Measurements from ENCODE around the gene MYH11.

The MYH11 gene

GRCh38 chr16:15777533-15778203 is 79.2 kb downstream of the MYH11 start:
- Histone ChIP-seq H3K9ac (ENCODE audit: insufficient read length, low read depth) (peak overlapping the region; percentile 27), H3K4me3 (ENCODE audit: insufficient read length, low read depth) (no peak overlapping the region), H3K4me1 (ENCODE audit: insufficient read depth, insufficient read length) (no peaks in the 10 kb centered on the region), H3K36me3 (ENCODE audit: insufficient read depth, insufficient read length, low read length) (no peaks in the 10 kb centered on the region), H3K9me3 (ENCODE audit: insufficient read depth, low read length) (no peaks in the 10 kb centered on the region), H3K27me3 (ENCODE audit: insufficient read depth, insufficient read length) (no peaks in the 10 kb centered on the region)
- DNase-seq (ENCODE audit: low read depth, low spot score) = peak; percentile 70
- TF ChIP-seq YY1 (IDR thresholded peaks at IDR 0.05; ENCODE audit: insufficient read depth, insufficient read length) (no peak), ZNF274 (IDR thresholded peaks at IDR 0.05; ENCODE audit: low read depth, low read length) (no peak), SUZ12 (IDR thresholded peaks at IDR 0.05; ENCODE audit: extremely low read depth, insufficient read depth, insufficient read length) (no peak)

GRCh38 chr16:15776572-15776971 is 80.3 kb downstream of the MYH11 start:
- no peaks in the 10 kb centered on the region for H3K36me3 ChIP-seq (ENCODE audit: insufficient read depth, insufficient read length, low read length)
- no peak overlapping the region for H3K9ac ChIP-seq (ENCODE audit: insufficient read length, low read depth)
- no peaks in the 10 kb centered on the region for H3K4me1 ChIP-seq (ENCODE audit: insufficient read depth, insufficient read length)
- no peaks in the 10 kb centered on the region for H3K9me3 ChIP-seq (ENCODE audit: insufficient read depth, low read length)
- TF ChIP-seq ZNF274 (IDR thresholded peaks at IDR 0.05; ENCODE audit: low read depth, low read length) (no peak), SUZ12 (IDR thresholded peaks at IDR 0.05; ENCODE audit: extremely low read depth, insufficient read depth, insufficient read length) (no peak), YY1 (IDR thresholded peaks at IDR 0.05; ENCODE audit: insufficient read depth, insufficient read length) (no peak)
- no peaks in the 10 kb centered on the region for H3K27me3 ChIP-seq (ENCODE audit: insufficient read depth, insufficient read length)
- no peak overlapping the region for H3K4me3 ChIP-seq (ENCODE audit: insufficient read length, low read depth)
- DNase-seq (ENCODE audit: low read depth, low spot score) = no peak

DNA sequence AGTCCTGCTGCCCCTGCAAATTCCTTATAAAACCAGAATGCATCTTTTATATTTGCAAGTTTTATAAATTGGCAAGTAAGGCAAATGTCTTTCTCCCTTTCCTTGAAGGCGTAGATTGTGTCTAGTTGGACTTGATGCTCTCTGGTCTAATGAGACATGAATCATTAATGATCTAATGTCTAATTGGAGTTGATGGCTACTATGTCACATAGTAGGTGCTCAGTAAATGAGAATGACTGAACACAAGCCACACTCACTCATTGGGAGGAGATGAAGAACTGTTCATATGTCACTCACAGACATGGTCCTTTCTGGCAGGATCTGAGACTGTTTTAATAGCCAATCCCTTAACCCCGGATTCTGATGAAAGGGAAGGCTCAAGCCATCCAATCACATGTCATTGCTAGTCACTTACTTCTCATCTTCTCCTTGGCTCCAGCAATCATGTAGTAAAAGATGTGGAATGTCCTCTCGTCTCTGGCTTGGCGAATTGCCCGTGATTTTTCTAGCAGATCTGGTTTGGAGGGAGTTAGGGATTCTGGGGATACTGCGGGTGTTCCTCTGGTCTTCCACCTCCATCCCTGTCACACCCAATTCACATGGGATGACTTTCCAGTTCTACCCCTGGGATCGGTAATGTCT is 81.0 kb downstream of the MYH11 start:
- Histone ChIP-seq H3K36me3 (ENCODE audit: insufficient read depth, insufficient read length, low read length) (no peaks in the 10 kb centered on the region), H3K4me3 (ENCODE audit: insufficient read length, low read depth) (no peak overlapping the region), H3K9ac (ENCODE audit: insufficient read length, low read depth) (no peak overlapping the region), H3K27me3 (ENCODE audit: insufficient read depth, insufficient read length) (no peaks in the 10 kb centered on the region), H3K4me1 (ENCODE audit: insufficient read depth, insufficient read length) (no peaks in the 10 kb centered on the region), H3K9me3 (ENCODE audit: insufficient read depth, low read length) (no peaks in the 10 kb centered on the region)
- DNase-seq (ENCODE audit: low read depth, low spot score) = no peak
- TF ChIP-seq SUZ12 (IDR thresholded peaks at IDR 0.05; ENCODE audit: extremely low read depth, insufficient read depth, insufficient read length) = no peak
- TF ChIP-seq YY1 (IDR thresholded peaks at IDR 0.05; ENCODE audit: insufficient read depth, insufficient read length) = no peak
- TF ChIP-seq ZNF274 (IDR thresholded peaks at IDR 0.05; ENCODE audit: low read depth, low read length) = no peak

DNA sequence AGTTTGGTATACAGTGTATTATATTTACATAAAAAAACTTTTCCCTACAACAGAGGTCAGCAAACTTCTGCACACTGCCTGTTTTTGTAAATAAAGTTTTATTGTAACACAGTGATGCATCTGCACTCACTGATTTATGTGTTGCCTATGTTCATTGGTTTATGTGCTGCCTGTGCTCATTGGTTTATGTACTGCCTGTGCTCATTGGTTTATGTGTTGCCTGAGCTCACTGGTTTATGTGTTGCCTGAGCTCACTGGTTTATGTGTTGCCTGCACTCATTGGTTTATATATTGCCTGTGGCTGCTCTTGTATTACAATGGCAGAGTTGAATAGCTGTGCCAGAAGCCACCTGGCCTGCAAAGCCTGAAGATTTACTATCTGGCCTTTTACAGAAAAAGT is 81.6 kb downstream of the MYH11 start:
- H3K36me3 ChIP-seq (ENCODE audit: insufficient read depth, insufficient read length, low read length) = no peaks in the 10 kb centered on the region
- H3K4me1 ChIP-seq (ENCODE audit: insufficient read depth, insufficient read length) = peaks cover 2% of the 10 kb centered on the region
- H3K9ac ChIP-seq (ENCODE audit: insufficient read length, low read depth) = no peak overlapping the region
- TF ChIP-seq YY1 (IDR thresholded peaks at IDR 0.05; ENCODE audit: insufficient read depth, insufficient read length) (no peak), SUZ12 (IDR thresholded peaks at IDR 0.05; ENCODE audit: extremely low read depth, insufficient read depth, insufficient read length) (no peak), ZNF274 (IDR thresholded peaks at IDR 0.05; ENCODE audit: low read depth, low read length) (no peak)
- no peak for DNase-seq (ENCODE audit: low read depth, low spot score)
- no peak overlapping the region for H3K4me3 ChIP-seq (ENCODE audit: insufficient read length, low read depth)
- H3K9me3 ChIP-seq (ENCODE audit: insufficient read depth, low read length) = no peaks in the 10 kb centered on the region
- no peaks in the 10 kb centered on the region for H3K27me3 ChIP-seq (ENCODE audit: insufficient read depth, insufficient read length)

- H3K27me3 ChIP-seq (ENCODE audit: insufficient read depth, insufficient read length) = no peaks in the 10 kb centered on the region
- peaks cover 5% of the 10 kb centered on the region for H3K4me1 ChIP-seq (ENCODE audit: insufficient read depth, insufficient read length)
- no peak for TF ChIP-seq YY1 (IDR thresholded peaks at IDR 0.05; ENCODE audit: insufficient read depth, insufficient read length)
- no peak for TF ChIP-seq ZNF274 (IDR thresholded peaks at IDR 0.05; ENCODE audit: low read depth, low read length)
- no peak for TF ChIP-seq SUZ12 (IDR thresholded peaks at IDR 0.05; ENCODE audit: extremely low read depth, insufficient read depth, insufficient read length)
- no peaks in the 10 kb centered on the region for H3K9me3 ChIP-seq (ENCODE audit: insufficient read depth, low read length)
- DNase-seq (ENCODE audit: low read depth, low spot score) = no peak
- H3K36me3 ChIP-seq (ENCODE audit: insufficient read depth, insufficient read length, low read length) = no peaks in the 10 kb centered on the region
- H3K4me3 ChIP-seq (ENCODE audit: insufficient read length, low read depth) = no peak overlapping the region
- H3K9ac ChIP-seq (ENCODE audit: insufficient read length, low read depth) = no peak overlapping the region
Measured at GRCh38 chr16:15773968-15774367, 82.9 kb downstream of the MYH11 start.

GRCh38 chr16:15772579-15773293 is 84.1 kb downstream of the MYH11 start:
- Histone ChIP-seq H3K9me3 (ENCODE audit: insufficient read depth, low read length) (no peaks in the 10 kb centered on the region), H3K9ac (ENCODE audit: insufficient read length, low read depth) (no peak overlapping the region), H3K4me3 (ENCODE audit: insufficient read length, low read depth) (no peak overlapping the region), H3K4me1 (ENCODE audit: insufficient read depth, insufficient read length) (peaks cover 5% of the 10 kb centered on the region), H3K36me3 (ENCODE audit: insufficient read depth, insufficient read length, low read length) (no peaks in the 10 kb centered on the region), H3K27me3 (ENCODE audit: insufficient read depth, insufficient read length) (no peaks in the 10 kb centered on the region)
- DNase-seq (ENCODE audit: low read depth, low spot score) = no peak
- TF ChIP-seq YY1 (IDR thresholded peaks at IDR 0.05; ENCODE audit: insufficient read depth, insufficient read length) (no peak), ZNF274 (IDR thresholded peaks at IDR 0.05; ENCODE audit: low read depth, low read length) (no peak), SUZ12 (IDR thresholded peaks at IDR 0.05; ENCODE audit: extremely low read depth, insufficient read depth, insufficient read length) (no peak)

GRCh38 chr16:15771694-15772093 is 85.1 kb downstream of the MYH11 start:
- H3K27me3 ChIP-seq (ENCODE audit: insufficient read depth, insufficient read length) = no peaks in the 10 kb centered on the region
- no peak overlapping the region for H3K4me3 ChIP-seq (ENCODE audit: insufficient read length, low read depth)
- DNase-seq (ENCODE audit: low read depth, low spot score) = no peak
- TF ChIP-seq SUZ12 (IDR thresholded peaks at IDR 0.05; ENCODE audit: extremely low read depth, insufficient read depth, insufficient read length) (no peak), YY1 (IDR thresholded peaks at IDR 0.05; ENCODE audit: insufficient read depth, insufficient read length) (no peak), ZNF274 (IDR thresholded peaks at IDR 0.05; ENCODE audit: low read depth, low read length) (no peak)
- H3K36me3 ChIP-seq (ENCODE audit: insufficient read depth, insufficient read length, low read length) = no peaks in the 10 kb centered on the region
- peaks cover 5% of the 10 kb centered on the region for H3K4me1 ChIP-seq (ENCODE audit: insufficient read depth, insufficient read length)
- H3K9ac ChIP-seq (ENCODE audit: insufficient read length, low read depth) = no peak overlapping the region
- no peaks in the 10 kb centered on the region for H3K9me3 ChIP-seq (ENCODE audit: insufficient read depth, low read length)
